Measurements from ENCODE around the gene ZNF771.
A peak's percentile ranks its signal among the peaks of the same experiment; 100 is the strongest.

The ZNF771 gene

GRCh38 chr16:30407102-30407803 is at the start of gene ZNF771:
TSS of gene ZNF771 (plus strand) at chr16:30407606. CDS start at chr16:30408054, 448 bp downstream.
- peak; percentile 83 for DNase-seq (ENCODE audit: low read depth)

GRCh38 chr16:30357715-30358576 is 49.5 kb upstream of the ZNF771 start:
- DNase-seq (ENCODE audit: low read depth): no peak

GRCh38 chr16:30358577-30358936 is 48.8 kb upstream of the ZNF771 start:
- no peak for DNase-seq (ENCODE audit: low read depth)

DNA sequence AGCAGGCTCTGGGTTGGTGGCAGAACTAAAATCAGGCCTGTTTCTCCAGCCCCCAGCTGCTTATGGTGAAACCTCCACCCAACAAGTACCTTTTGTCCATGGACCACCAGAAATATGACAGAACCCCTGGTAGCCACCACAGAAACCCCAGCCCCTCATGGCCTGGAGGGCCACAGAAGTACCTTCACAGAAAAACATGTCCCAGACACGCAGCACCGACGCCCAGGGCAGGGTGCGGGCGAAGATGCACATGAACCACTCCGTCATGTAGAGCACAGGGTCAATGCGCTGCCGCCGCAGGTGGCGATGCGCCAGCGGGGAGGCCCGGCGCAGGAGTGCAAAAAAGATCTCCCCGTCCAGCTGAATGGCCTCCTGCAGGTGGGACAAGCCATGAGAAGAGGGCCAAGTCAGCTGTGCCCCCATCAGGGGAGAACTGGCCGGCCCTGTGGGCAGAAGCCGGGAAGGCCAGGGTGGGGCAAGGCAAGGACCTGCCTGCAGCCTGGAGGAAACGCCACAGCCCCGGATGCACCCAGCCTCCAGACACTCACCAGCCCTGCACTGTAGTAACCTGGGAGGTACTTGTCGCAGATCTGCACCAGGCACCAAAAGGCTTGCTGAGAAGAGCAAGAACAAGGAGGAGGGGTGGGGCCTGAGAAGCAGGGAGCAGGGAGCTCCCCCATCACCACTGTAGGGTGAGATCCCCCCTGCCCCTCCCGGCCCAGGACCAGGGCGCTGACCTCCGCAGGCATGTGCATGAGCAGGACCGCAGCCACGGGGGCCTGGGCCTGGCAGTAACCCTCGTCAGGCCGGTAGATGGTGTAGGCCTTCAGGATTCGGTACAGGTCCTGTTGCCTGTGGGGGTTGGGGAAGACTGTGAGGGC is 48.2 kb upstream of the ZNF771 start:
- DNase-seq (ENCODE audit: low read depth): no peak

- DNase-seq (ENCODE audit: low read depth): no peak
Observed at GRCh38 chr16:30359871-30360170, 47.6 kb upstream of the ZNF771 start.

DNA sequence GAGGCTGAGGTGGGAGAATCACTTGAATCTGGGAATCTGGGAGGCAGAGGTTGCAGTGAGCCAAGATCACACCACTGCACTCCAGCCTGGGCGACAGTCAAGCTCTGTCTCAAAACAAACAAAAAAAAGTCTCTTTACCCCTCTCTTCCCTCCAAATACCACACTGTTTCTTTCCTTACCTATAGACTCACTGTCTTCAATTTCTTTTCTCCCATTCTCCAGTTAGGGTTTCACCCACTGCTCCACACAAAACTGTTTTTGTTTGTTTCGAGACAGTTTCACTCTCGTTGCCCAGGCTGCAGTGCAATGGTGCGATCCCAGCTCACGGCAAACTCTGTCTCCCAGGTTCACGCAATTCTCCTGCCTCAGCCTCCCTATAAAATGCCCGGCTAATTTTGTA is 46.2 kb upstream of the ZNF771 start:
- no peak for DNase-seq (ENCODE audit: low read depth)

- no peak for DNase-seq (ENCODE audit: low read depth)
Observed at GRCh38 chr16:30365200-30365599, 42.2 kb upstream of the ZNF771 start.

DNA sequence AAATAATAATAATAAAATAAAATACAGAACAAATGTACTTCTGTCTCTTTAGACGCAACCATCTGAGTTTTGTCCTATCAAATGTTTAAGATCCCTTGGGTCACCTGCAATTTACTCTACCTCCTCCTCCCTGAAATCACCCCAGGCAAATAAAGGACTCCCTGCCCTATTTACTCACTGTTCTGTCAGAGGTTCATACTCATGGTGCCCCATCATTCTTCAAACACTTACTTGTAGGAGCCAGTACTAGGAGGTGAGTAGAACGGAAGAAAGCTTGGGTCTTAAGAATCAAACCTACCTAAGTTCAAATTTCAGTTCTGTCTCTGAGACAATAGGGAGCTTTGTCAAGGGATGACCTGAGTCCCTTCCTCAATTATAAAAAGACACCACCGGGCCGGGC is 40.9 kb upstream of the ZNF771 start:
- no peak for DNase-seq (ENCODE audit: low read depth)

GRCh38 chr16:30367349-30368009 is 39.9 kb upstream of the ZNF771 start:
- DNase-seq (ENCODE audit: low read depth): no peak

DNA sequence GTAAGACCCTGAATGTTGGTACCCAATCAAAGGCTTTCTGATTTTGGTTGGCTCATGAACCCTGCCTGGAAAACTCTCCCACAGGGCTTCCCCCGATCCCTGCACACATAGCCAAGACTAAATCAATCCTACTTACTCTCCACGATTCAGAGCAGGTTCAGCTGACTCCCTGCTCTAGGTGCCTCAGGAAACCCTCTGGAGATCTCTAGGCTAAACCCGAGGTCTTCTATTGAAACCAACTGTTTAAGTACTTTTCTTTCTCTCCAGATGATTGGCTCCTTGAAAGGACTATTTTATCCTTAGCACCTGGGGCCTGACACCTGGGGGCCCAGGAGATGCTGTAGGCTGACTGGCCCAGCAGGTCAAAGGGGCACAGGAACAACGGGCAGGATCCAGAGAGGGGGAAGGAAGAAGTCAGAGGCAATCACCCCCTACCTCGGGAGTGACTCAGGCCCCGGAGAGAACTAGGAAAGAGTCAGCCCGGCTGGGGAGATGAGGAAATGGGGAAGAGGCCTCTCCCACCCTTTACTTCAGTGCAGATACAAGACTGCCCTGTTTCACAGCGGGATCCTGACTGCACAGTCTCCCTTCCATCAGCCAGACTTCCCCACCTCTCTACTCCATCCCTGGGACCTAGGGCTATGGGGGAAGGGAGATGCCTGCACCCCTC is 39.1 kb upstream of the ZNF771 start:
- DNase-seq (ENCODE audit: low read depth): peak; percentile 68

DNA sequence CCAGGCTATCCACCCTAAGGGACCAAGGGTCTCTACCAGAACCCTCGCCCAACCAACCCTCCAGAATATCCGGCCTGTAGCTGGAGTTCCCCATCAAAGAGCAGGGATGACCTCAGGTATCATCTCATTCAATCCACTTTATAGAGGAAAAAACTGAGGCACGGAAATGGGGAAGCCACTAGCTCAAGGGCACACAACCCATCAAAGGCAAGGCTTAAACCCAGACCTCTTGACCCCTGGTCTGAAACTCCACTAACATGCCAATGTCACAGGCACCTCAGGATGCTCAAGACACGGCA is 38.7 kb upstream of the ZNF771 start:
- DNase-seq (ENCODE audit: low read depth): no peak

GRCh38 chr16:30369091-30369937 is 38.1 kb upstream of the ZNF771 start:
- DNase-seq (ENCODE audit: low read depth): peak; percentile 46

DNA sequence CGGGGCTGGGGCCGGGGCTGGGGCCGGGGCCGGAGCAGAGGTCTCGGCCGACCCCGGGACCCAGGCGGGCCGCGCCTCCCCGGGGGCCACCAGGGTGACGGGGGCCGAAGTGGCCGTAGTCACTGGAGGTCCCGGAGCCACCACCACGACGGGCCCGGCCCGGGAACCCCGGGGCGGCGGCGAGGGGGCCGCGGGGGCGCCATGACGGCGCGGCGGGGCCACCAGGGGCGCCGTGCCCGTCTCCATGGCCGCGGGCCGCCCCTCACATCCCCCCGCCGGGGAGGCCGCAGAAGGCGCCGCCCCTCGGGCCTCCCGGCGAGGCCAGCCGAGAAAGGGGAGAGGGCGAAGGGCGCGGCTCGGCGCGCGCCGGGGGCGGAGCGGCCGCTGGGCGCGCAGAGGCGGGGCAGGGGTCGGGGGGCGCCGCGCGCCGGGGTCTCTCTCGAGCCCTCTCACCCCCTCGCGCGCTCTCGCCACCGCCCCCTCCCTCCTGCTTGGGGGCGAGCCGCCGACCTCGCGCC is 37.4 kb upstream of the ZNF771 start:
- no peak for DNase-seq (ENCODE audit: low read depth)

DNA sequence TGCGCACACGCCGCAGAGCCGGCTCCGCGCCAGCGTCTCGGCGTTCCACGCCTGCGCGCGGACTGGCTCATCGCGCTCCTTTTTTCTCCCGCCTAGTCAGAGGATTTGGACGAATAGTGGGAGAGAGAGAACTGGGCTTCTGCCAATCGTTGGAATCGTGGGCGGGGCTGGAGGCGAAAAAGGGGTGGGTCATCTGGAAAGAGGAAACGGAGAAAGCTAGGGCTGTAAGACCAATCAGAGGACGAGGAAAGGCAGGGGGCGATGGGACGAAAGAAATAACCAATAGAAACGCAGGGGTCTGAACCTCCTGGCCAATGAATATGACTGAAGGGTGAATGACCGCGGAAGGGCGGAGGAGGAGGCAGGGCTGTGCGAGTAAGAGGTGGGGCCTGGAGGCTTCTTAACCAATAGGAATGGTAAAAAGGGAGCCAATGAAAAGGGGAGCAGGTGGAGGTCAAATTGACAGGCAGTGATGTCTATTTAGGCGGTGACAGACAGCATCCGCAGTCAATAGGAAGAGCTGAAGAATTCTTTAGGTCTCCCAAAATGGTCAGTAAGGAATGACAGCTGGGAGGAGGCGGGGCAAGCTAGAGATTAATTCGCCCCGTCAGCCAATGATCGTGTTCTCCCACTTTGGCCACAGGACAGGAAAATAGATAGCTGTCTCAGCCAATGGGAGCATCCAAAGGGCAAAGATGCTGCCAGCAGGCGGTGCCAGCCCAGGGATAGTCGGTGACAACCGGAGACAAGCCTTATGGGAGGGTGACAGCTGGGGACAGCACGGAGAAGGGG is 36.8 kb upstream of the ZNF771 start, which contains the start of gene TBC1D10B:
TSS of gene TBC1D10B (minus strand) at position 39 of the 792 bp plus-strand sequence. CDS start 311 bp downstream, outside the sequence.
- peak; percentile 100 for DNase-seq (ENCODE audit: low read depth)

DNA sequence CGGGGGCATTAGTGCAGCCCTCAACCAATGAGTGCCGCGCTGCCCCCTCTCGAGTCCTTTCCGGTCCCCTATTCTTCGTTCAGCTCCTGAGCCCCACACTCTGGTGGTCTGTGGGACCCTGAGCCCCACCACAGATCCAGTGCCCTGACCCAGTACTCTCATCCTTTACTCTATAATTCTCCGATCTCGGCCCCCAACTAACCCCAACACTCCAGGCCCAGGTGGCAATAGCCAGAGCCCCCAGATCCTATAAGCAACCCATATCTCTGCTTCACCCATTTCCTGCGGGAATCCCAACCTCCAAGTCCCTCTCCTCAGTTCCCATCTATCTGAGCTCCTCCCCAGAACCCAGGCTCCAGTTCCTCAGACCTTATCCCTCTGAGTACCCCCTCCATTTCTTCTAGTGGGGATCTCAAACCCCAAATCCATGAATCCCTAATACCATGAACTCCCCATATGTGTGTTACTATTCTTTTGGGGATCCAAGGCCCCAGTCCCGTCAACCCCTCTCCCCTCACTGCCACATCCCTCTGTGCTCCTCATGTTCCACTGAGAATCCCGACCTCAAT is 36.1 kb upstream of the ZNF771 start:
- no peak for DNase-seq (ENCODE audit: low read depth)

DNA sequence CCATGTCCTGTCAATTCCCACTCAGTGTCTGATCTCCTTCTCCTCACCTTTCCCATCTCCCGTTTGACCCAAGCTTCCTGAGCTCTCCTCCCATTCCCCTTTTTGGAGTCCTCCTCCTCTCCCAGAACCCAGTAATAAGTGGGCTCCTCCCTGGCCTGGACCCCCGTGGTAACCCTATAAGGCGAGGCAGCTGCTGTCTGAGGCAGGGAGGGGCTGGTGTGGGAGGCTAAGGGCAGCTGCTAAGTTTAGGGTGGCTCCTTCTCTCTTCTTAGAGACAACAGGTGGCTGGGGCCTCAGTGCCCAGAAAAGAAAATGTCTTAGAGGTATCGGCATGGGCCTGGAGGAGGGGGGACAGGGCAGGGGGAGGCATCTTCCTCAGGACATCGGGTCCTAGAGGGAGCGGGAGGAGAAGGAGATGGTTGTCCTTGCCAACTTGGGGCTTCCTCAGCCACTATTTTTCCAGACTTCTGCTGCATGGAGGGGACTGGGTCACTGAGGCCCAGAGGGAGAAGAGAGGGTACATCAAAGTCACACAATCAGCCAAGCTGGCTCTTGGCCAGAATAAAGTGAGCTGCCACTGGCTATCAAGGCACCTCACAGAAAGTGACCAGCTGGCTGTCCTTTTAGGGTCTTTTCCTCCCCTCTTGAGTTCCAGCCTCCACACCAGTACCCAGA is 35.2 kb upstream of the ZNF771 start:
- DNase-seq (ENCODE audit: low read depth): no peak

- no peak for DNase-seq (ENCODE audit: low read depth)
Observed at GRCh38 chr16:30372725-30373124, 34.7 kb upstream of the ZNF771 start.

DNA sequence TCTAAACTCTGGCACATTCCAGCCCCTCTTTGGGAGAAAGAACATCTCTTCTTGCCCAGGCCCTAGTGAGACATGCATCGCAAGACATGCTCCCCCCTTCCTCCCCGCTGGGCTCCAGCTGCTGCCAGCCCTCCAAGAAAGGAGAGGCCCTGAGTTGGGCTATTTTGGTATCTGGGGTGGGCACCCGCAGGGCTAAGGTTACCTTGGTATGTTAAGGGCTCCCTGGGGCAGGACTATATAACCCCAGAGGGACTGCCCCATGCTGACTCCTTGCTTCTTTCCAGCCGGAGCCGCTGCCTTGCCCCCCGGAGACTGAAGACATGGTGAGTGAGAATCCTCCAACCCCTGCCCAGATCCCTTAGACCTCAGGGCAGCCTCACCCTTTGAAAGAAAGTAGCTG is 32.9 kb upstream of the ZNF771 start, which contains the start of gene MYL11:
TSS of gene MYL11 (plus strand) at position 265 of the 400 bp plus-strand sequence. CDS start at position 321, 56 bp downstream.
- DNase-seq (ENCODE audit: low read depth): no peak

GRCh38 chr16:30375864-30376263 is 31.5 kb upstream of the ZNF771 start:
- DNase-seq (ENCODE audit: low read depth): no peak
